Hematopoietic multipotent progenitor cell treated with erythropoietin and hydrocortisone succinate and interleukin-3 and kit ligand, for 17 days (in vitro differentiated cells): ENCODE results near the gene SPN.
A peak's percentile ranks its signal among the peaks of the same experiment; 100 is the strongest.
"Not testable (repeated sequence)": the region's sequence is repeated elsewhere in the genome, so short reads cannot be mapped to it uniquely, and the experiment has no call there.

Source experiments
- DNase-seq: peaks from one replicate; pipeline ENCODE4 v3.0.0-alpha.2; 2015; ENCODE audit warnings: low spot score

The SPN gene

DNA sequence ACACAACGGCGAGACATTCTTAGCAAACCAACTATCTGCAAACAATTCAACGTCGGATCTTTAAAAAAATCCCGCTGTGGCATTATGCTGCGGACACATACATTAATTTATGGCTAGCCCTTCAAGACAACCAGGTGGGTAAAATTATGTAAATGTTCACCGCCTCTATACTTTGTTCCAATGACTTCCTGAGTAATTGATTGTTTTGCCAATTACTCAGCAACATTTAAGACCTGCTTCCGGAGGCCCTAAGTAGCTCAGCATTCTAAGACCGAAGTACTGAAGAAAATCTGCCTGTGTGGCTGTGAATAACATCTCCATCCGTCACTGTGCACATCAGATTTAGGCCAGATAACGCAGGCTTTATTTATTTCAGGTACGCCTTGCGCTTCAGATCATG is 39.2 kb downstream of the SPN start:
- no peak for DNase-seq

DNA sequence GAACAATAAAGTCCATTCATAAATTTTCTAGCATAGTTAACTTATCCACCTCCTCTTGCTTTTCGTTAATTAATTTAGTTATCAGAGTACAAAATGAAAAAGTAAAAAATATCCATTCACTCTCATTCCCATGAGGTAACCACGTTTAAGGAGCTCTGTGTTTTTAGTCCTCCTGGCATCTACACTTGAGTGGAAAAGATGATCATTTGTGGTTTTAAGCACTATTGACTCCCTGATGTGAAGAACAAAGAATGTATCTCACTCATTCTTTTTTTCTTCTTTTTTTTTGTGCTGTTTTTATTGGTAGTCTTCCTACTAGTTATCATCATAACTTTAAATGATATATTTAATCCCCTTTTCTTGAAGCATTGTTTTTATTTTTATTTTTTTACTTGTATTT is 42.0 kb downstream of the SPN start:
- no peak for DNase-seq

DNA sequence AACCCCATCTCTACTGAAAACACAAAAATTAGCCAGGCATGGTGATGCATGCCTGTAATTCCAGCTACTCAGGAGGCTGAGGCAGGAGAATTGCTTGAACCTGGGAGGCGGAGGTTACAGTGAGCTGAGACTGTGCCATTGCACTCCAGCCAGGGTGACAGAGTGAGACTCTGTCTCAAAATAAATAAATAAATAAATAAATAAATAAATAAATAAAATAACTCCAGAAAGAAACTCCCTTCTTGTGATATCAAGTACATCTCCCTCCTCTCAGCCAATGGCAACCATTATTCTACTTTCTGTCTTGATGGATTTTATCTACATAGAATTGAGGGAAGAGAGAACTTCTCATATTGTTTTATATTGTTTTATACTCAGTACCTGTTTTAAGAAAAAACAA is 44.1 kb downstream of the SPN start:
- DNase-seq, result not testable (repeated sequence)

DNA sequence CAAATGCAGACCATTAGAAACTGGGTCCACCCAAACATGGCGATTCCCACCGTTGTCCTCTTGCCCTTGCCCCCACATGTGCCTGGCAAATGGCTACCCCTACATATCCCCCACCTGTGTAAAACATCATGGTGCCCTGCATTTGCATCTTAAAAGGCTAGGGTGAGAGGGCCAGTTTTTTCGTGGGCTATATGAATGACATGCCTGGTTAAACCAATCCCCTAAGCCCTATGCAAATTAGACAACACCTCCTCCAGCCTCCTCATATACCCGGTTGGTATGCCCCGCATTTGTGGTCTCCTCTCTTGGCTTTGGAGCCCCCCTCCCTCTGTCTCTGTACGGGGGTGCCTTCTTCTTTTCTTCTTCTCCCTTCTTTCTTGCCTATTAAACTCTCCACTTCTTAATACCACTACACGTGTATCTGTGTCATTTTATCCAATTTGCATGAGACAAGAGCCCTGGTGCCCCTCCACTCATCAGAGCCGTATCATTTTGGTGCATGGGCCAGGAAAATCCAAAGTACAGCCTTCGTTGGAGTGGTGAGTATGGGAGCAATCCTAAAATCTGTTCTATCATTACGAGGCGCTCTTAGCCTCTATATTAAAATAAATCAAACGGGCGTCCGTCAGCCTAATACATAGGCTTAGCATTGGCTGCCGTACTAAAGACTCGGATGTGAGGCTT is 46.0 kb downstream of the SPN start:
- DNase-seq, result no peak

DNA sequence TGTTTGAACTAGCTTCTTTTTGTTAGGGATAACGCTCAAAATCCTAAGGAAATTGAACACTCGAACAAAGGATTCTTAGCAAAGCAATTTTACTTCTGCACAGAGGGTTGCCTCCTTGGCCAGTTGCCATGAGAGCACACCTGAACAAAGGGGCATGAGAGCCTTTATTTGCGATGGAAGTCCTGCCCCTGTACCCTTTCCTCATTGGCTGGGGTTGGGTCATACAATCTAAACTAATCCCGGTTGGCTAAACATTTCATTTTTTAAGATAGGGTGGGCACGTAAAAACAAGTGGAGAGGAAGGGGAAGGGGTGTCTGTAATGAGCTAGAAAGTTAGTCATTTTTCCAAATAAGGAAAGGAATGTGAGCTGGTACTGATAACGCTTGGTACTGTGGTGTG is 46.6 kb downstream of the SPN start:
- DNase-seq, result not testable (repeated sequence)

- DNase-seq, result peak; percentile 50
Measured at GRCh38 chr16:29710227-29711219, 47.5 kb downstream of the SPN start.

DNA sequence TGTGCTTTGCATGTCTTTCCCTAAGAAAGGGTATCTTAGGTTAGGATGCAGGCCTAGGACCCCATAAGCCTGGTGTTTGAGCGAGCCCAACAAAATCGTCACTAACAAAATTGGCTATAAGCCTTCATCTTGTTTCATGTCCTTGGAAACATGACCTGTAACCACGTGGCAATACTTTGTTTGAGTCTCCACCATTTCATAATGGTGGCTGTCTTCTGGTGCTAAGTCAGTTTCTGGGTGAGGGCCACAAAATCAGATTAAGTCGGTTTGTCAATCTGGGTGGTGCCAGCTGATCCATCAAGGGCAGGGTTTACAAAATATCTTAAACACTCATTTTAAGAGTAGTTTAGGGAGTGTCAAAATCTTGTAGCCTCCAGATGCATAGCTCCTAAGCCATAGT is 49.8 kb downstream of the SPN start:
- no peak for DNase-seq

DNA sequence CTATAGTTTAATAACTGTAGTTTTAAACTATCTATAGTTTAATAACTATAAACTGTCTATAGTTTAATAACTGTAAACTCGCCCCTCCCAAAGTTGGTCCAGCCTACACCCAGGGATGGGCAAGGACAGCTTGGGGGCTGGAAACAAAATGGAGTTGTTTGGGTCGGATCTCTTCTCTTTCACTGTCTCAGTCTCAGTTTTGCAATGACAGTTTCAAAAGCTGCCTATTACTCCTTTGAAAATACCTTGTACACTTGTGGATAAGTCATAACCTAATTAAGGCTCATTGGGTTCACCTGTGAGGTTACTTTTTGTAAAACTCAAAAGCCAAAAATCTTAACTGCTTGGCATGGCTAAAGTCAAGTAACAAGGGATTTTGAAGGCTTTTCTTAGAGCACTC is 51.3 kb downstream of the SPN start:
- DNase-seq, result no peak

DNA sequence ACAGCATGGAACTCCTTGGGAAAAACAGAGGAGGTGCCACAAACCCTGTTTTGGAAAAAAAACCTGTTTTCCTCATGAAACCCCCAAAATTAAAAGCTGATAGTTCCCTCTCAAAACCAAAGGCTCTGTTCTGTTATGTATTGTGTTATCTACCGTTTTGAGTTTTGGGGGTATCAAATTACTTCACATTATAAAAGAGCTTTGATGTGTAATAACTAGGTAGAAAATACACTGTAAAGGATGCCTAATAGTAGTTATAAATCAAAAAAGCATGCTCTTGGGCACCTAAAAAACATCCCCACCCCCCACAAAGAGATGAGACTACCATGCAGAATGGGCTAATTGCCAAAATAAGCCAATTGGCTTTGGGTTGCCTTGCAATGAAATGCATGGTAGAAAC is 51.9 kb downstream of the SPN start:
- no peak for DNase-seq

- DNase-seq, result no peak
Measured at GRCh38 chr16:29717113-29717512, 54.1 kb downstream of the SPN start.

GRCh38 chr16:29719063-29719462 is 56.0 kb downstream of the SPN start:
- no peak for DNase-seq
